ENCODE measurements around the gene MKRN3. TPM values are rescaled to one million over a fixed set of nuclear protein-coding genes. Genes with fewer than 3 reads are reported as not detected.
"Not testable (repeated sequence)": the region's sequence is repeated elsewhere in the genome, so short reads cannot be mapped to it uniquely, and the experiment has no call there.

The MKRN3 gene
- total RNA-seq, 2 donors from 2014 or later = 0.29 to 0.80 TPM

DNA sequence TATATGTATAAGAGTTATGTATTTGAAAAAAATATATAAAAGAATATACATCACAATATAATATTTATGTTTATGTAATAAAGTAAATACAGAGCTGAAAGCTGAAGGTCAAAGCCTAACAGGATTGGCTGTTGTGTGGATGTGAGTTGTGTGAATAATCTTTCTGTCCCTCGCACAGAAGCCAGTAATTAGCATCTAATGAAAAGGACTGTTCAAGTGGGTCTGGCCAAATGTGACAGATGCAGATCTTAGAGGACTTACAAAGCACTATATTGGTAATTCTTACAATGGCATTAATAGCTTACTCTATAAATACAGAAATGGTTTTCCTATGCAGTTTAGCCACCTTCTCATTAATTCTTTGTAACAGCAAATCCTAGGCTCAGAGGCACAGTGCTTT is 2.4 kb downstream of the MKRN3 start:
- Mint-ChIP-seq H3K4me3 (no peak overlapping the region), H3K4me1 (no peaks in the 10 kb centered on the region), H3K27ac (no peak overlapping the region), H3K27me3 (peaks cover 4% of the 10 kb centered on the region), H3K9me3 (peaks cover 9% of the 10 kb centered on the region), H3K36me3 (ENCODE audit: low read depth) (no peaks in the 10 kb centered on the region)
- ATAC-seq (replicated peaks) = no peak

DNA sequence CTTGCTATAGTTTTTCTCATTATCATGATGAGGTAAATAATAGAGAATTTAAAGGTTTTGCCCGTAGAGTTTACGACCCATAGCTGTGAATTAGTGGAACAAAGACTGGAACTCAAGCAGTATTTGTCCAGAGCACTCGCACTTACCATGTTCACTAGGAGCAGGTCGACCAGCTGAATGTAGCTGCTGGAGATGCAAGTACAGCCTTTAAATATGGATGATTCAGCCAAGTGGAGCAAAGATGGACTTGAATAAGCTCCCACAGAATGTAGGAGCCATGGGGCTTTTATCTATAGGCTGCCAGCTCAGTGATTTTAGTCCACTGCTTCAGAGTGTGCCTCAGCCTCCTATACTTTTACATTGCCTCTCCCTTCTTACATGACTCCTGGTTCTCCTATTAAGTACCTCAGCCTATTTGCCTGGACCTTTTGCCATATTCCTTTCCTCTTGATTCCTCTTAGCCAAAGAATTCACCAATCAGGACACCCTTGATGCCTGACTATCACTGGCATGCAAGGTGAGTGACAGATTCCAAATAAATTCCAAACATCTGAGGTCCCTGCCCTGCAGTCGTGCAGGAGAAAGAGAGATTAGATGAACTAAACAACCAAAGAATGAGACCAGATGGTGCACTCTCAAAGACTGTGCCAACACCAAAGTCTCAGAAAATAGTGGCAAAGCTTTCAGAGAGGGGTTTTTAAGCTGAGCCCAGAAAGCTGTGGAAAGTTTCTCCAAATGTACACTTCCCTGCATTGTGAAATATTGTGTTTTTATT is 3.9 kb downstream of the MKRN3 start:
- no peak for ATAC-seq (replicated peaks)
- Mint-ChIP-seq H3K9me3 (peaks cover 9% of the 10 kb centered on the region), H3K36me3 (ENCODE audit: low read depth) (no peaks in the 10 kb centered on the region)

DNA sequence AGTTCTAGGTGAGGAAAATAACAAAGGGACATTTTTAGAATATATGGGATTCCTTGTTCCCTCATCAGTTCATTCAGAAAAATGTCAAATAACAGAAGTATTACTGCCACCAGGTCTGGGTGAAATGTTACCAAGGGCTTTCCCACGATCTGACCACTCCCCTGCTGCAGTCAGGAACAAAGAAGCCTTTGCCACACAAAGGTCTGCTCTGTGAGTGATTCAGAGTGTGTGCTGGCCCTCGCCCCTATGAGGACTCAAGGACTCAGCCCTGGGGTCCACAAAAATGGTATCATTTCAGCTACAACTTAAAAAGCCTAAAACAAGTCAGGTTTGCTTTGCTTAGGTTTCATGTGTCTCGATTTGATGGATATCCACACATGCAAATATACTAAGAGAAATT is 5.0 kb downstream of the MKRN3 start:
- Mint-ChIP-seq H3K27me3 (peaks cover 4% of the 10 kb centered on the region), H3K9me3 (no peaks in the 10 kb centered on the region)
- ATAC-seq (replicated peaks) = no peak

More for the DNA sequence above, 3.9 kb downstream of the MKRN3 start:
- H3K27me3 Mint-ChIP-seq = peaks cover 4% of the 10 kb centered on the region
- H3K4me1 Mint-ChIP-seq = no peaks in the 10 kb centered on the region
- H3K27ac Mint-ChIP-seq = no peak overlapping the region
- no peak overlapping the region for H3K4me3 Mint-ChIP-seq

DNA sequence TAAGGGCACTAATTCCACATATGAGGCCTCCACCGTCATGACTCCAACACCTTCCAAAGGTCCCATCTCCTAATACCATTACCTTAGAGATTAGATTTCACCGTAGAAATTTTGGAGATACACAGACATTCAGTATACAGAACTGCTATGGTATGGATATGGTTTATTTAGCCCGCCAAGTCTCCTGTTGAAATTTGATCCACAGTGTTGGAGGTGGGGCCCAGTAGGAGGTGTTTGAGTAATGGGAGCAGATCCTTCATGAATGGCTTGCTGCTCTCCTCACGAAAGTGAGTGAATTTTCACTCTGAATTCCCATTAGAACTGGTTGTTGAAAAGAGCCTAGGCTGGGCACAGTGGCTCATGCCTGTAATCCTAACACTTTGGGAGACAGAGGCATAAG is 7.4 kb downstream of the MKRN3 start:
- no peaks in the 10 kb centered on the region for H3K36me3 Mint-ChIP-seq (ENCODE audit: low read depth)

More for the DNA sequence above, 5.0 kb downstream of the MKRN3 start:
- H3K36me3 Mint-ChIP-seq (ENCODE audit: low read depth) = no peaks in the 10 kb centered on the region
- H3K4me1 Mint-ChIP-seq = no peaks in the 10 kb centered on the region
- H3K27ac Mint-ChIP-seq = no peak overlapping the region
- no peak overlapping the region for H3K4me3 Mint-ChIP-seq

DNA sequence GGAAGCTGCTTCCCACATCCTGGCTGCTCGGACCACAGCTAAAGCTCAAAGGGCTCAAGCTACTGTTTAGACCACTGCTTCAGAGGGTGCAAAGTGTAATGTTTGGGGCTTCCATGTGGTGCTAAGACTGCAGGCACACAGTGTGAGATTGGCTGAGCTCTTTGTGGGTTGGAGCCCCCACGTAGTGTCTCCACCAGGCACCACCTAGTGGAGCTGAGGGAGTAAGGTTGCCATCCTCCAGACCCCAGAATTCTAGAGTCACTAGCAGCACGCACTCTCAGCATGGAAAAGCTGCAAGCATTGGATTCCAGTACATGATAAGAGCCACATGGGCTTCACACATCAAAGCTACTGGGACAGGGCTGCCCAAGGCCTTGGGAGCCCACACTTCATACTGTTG is 9.3 kb downstream of the MKRN3 start:
- H3K36me3 Mint-ChIP-seq (ENCODE audit: low read depth) = no peaks in the 10 kb centered on the region
- no peaks in the 10 kb centered on the region for H3K4me1 Mint-ChIP-seq
- H3K4me3 Mint-ChIP-seq = no peak overlapping the region
- H3K27ac Mint-ChIP-seq = no peak overlapping the region
- no peaks in the 10 kb centered on the region for H3K27me3 Mint-ChIP-seq
- ATAC-seq (replicated peaks) = no peak
- no peaks in the 10 kb centered on the region for H3K9me3 Mint-ChIP-seq

More for the DNA sequence above, 7.4 kb downstream of the MKRN3 start:
- peaks cover 4% of the 10 kb centered on the region for H3K27me3 Mint-ChIP-seq
- H3K4me3 Mint-ChIP-seq = no peak overlapping the region
- ATAC-seq (replicated peaks) = no peak
- H3K9me3 Mint-ChIP-seq = no peaks in the 10 kb centered on the region
- no peak overlapping the region for H3K27ac Mint-ChIP-seq
- no peaks in the 10 kb centered on the region for H3K4me1 Mint-ChIP-seq

DNA sequence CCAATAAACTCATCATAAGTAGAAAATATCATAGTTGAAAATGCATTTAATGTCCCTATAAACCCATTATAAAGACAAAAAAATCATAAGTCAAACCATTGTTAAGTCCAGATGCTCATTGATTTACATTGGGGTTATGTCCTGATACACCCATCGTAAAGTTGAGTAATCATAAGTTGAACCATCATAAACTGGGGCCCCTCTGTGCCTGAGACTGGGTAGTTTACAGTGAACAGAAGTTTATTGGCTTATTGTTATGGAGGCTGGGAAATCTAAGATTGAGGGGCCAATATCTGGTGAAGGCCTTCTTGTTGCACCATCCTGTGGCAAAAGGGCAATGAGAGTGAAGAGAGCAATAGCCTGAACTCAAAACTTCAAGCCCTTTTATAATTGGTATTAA is 10.6 kb downstream of the MKRN3 start:
- Mint-ChIP-seq H3K36me3 (ENCODE audit: low read depth) (no peaks in the 10 kb centered on the region), H3K27me3 (no peaks in the 10 kb centered on the region), H3K4me1 (no peaks in the 10 kb centered on the region), H3K4me3 (no peak overlapping the region), H3K27ac (no peak overlapping the region), H3K9me3 (no peaks in the 10 kb centered on the region)
- ATAC-seq (replicated peaks) = no peak

DNA sequence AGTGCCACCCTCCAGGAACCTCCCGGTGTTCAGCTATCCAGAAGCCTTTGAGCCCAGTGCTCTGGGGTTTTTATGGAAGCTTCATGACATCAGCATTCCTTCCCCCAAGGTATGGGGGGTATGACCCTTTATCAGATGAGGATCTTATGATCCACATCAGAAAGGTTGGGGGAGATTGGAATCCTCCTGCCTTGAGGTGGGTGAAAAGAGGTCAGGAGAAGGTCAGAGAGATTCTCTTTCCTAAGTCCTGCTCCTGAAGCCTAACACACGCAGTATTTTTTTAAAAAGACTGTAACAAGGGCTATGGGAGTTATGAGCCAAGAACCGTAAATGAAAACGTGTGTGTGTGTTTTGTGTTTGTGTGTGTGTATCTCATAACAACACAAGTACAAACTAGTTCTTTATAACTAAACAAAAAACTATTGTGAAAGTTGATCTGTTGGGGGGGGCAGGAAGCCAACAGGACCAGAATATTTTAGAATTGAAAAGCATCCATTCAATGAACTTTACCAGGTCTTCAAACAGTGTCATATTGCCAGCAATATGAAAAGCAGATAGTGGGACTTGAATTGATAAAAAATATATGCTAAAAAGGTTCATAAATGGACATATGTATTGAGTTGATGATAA is 13.2 kb downstream of the MKRN3 start:
- Mint-ChIP-seq H3K4me3 (no peak overlapping the region), H3K9me3 (no peaks in the 10 kb centered on the region), H3K27me3 (no peaks in the 10 kb centered on the region), H3K36me3 (ENCODE audit: low read depth) (no peaks in the 10 kb centered on the region), H3K27ac (no peak overlapping the region), H3K4me1 (no peaks in the 10 kb centered on the region)
- ATAC-seq (replicated peaks) = no peak

DNA sequence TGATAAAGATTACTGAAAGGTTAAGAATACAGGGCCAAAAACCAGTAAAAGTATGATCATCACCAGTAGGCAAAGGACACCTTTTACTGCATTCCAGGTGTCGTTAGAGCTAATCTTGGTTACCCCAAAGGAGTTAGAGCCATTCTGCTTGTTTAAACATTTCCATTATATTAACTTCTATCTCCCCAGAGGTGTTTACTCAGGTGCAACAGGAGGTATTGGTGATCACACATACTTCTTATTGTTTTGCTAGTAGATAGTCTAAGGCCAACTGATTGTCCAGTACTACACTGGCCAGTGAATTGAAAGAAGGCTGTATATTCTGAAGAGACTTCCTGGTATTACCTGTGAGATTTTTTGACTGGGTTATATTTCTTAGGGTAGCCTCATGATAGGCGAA is 22.8 kb downstream of the MKRN3 start:
- no peaks in the 10 kb centered on the region for H3K36me3 Mint-ChIP-seq (ENCODE audit: low read depth)
- no peak for ATAC-seq (replicated peaks)
- peaks cover 8% of the 10 kb centered on the region for H3K9me3 Mint-ChIP-seq
- peaks cover 5% of the 10 kb centered on the region for H3K27me3 Mint-ChIP-seq
- H3K4me1 Mint-ChIP-seq = no peaks in the 10 kb centered on the region
- H3K4me3 Mint-ChIP-seq = no peak overlapping the region
- H3K27ac Mint-ChIP-seq = no peak overlapping the region

DNA sequence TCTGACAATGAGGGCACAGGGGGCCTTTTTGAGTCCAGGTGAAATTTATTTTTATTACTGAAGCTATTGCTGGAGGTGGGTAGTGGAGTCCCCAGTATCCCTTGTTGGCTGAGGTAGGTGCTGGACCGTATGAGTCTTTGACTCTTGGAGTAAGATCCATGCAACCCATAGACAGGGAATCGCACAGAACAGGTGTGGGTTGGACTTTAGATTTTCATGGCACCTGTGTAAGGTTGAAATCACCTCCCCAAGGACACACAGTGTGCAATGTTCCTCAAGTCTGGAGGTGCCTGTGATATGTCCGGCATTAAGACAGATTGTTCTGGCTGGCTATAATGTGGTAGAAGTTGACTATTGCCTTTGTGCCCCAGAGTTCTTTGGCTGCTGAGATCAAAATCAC is 23.5 kb downstream of the MKRN3 start:
- H3K27me3 Mint-ChIP-seq = peaks cover 5% of the 10 kb centered on the region
- H3K4me3 Mint-ChIP-seq = no peak overlapping the region
- no peak overlapping the region for H3K27ac Mint-ChIP-seq
- H3K9me3 Mint-ChIP-seq = peaks cover 8% of the 10 kb centered on the region
- ATAC-seq (replicated peaks) = no peak
- H3K4me1 Mint-ChIP-seq = no peaks in the 10 kb centered on the region
- H3K36me3 Mint-ChIP-seq (ENCODE audit: low read depth) = no peaks in the 10 kb centered on the region

DNA sequence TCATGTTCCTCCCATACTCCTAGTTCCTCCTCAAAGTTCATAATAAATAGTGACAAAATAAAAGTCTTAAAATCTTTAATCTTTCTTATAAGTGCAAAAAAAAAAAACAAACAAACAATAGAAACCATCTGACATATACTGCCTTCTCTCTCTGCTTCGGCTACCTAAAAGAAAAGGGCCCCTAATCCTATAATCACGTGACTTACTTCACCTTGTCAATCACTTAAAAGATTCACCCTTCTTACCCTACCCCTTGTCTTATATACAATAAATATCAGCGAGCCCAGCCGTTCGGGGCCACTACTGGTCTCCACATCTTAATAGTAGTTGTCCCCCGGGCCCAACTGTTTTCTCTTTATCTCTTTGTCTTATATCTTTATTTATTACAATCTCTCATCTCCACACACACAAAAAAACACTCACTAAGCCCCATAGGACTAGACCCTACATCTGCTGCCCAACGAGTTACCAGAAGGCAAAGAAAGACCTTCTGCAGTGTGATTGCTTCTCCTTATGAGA is 28.8 kb downstream of the MKRN3 start:
- no peak for ATAC-seq (replicated peaks)
- no peak overlapping the region for H3K4me3 Mint-ChIP-seq
- H3K36me3 Mint-ChIP-seq (ENCODE audit: low read depth) = no peaks in the 10 kb centered on the region
- peaks cover 5% of the 10 kb centered on the region for H3K9me3 Mint-ChIP-seq
- H3K27me3 Mint-ChIP-seq = peaks cover 5% of the 10 kb centered on the region
- no peaks in the 10 kb centered on the region for H3K4me1 Mint-ChIP-seq
- H3K27ac Mint-ChIP-seq = no peak overlapping the region

DNA sequence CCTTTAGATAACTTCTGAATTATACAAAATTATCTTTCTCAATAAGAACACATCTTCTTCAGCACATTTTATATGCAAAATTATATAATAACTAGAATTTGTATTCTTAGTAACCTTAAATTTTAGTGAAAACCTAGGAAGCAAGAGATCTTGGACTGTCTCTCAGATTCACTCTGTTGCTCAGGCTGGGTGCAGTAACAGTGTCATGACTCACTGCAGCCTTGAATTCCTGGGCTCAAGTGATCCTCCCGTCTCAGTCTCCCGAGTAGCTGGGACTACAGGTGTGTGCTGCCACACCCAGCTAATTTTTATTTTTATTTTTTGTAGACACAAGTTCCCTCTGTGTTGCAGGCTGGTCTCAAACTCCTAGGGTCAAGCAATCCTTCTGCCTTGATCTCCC is 29.9 kb downstream of the MKRN3 start:
- Mint-ChIP-seq H3K27me3 (peaks cover 2% of the 10 kb centered on the region), H3K4me3 (no peak overlapping the region), H3K27ac (no peak overlapping the region), H3K36me3 (ENCODE audit: low read depth) (no peaks in the 10 kb centered on the region), H3K4me1 (no peaks in the 10 kb centered on the region), H3K9me3 (peaks cover 3% of the 10 kb centered on the region)
- no peak for ATAC-seq (replicated peaks)

DNA sequence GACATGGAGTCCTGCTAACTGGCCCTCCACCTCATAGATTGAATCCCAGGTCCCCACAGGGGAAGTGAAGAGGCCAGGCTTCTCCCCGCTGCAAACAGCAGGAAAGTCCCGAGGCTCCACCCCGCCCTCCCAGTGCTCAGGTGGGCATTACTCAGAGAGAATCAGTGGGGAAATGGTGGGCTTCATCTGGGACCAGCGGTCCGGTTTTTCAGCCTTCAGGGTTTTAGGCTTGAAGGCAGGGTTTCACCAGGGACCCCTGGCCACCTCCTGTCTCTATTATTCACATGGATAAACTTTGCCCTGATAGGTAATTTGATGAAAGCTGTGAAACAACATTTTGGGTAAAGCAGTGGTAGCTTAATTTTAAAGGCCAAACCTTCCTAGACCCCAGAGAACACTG is 31.3 kb downstream of the MKRN3 start:
- Mint-ChIP-seq H3K27me3 (no peaks in the 10 kb centered on the region), H3K36me3 (ENCODE audit: low read depth) (no peaks in the 10 kb centered on the region), H3K27ac (no peak overlapping the region), H3K4me3 (no peak overlapping the region), H3K9me3 (no peaks in the 10 kb centered on the region), H3K4me1 (no peaks in the 10 kb centered on the region)
- ATAC-seq (replicated peaks) = no peak

DNA sequence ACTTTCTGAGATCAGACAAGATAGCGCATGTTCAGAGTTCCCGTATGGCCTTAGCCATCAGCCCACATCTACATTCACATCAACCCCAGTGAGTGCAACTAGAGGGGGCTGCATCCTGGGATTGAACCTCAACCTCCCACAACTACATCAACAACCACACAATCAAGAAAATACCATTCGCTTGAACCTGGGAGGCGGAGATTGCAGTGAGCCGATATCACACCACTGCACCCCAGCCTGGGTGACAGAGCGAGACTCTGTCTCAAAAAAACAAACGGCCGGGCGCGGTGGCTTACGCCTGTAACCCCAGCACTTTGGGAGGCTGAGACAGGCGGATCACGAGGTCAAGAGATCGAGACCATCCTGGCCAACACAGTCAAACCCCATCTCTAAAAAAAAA is 31.8 kb downstream of the MKRN3 start:
- not testable (repeated sequence) for H3K9me3 Mint-ChIP-seq; H3K27ac Mint-ChIP-seq; H3K4me3 Mint-ChIP-seq; H3K4me1 Mint-ChIP-seq; H3K27me3 Mint-ChIP-seq; H3K36me3 Mint-ChIP-seq (ENCODE audit: low read depth); ATAC-seq (replicated peaks)

DNA sequence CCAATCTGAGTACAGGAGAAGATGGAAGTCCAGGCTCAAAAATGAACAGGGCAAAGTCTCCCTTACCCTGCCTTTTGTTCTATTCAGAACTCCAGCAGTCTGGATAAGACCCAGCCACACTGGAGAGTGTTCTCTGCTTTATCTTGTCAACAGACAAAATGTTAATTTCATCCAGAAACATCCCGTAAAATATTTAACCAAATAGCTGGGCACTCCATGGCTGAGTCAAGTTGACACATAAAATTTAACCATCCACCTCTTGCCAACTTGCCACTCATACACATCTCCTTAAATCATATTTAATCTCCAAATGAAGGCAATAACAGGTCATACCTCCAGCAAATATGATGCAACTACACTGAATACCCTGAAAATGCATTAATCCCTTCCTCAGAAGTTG is 33.6 kb downstream of the MKRN3 start:
- Mint-ChIP-seq H3K4me1 (no peaks in the 10 kb centered on the region), H3K27me3 (no peaks in the 10 kb centered on the region), H3K4me3 (no peak overlapping the region), H3K27ac (no peak overlapping the region), H3K36me3 (ENCODE audit: low read depth) (no peaks in the 10 kb centered on the region), H3K9me3 (peaks cover 9% of the 10 kb centered on the region)
- no peak for ATAC-seq (replicated peaks)

DNA sequence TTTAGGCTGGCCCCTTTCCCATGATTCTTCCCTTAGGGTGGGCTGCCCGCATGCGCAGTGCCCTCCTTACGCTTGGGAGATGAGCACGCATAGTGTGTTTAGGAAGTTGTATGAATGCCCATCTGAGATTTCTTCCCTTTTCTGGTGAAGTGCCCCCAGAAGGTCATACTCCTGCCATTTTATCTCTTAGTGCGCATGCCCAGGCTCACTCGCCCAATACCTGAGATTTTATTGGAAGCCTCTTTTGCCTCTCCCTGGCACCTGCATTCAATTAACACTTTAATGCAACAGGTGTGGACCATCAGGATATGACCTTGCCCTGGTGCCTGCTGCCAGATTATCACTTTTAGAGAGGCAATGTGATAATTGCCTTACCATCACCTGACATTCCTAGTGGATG is 36.6 kb downstream of the MKRN3 start:
- Mint-ChIP-seq H3K4me1 (no peaks in the 10 kb centered on the region), H3K4me3 (no peak overlapping the region), H3K9me3 (peaks cover 9% of the 10 kb centered on the region)

More for the DNA sequence above, 36.6 kb downstream of the MKRN3 start:
- no peaks in the 10 kb centered on the region for H3K36me3 Mint-ChIP-seq (ENCODE audit: low read depth)
- no peaks in the 10 kb centered on the region for H3K27me3 Mint-ChIP-seq
- no peak for ATAC-seq (replicated peaks)
- H3K27ac Mint-ChIP-seq = no peak overlapping the region
